NCI-H748 (cell line): ENCODE measurements around the gene HOXB8.

Experiments used
- DNase-seq: peaks from one replicate; lab custom pipeline; 2025; ENCODE audit not compliant: unreplicated experiment; lab: John Stamatoyannopoulos, UW

Gene HOXB8

GRCh38 chr17:48569674-48570324 lies 45.3 kb downstream of the HOXB8 start:
- DNase-seq, result no peak

- no peak for DNase-seq
These were observed 45.9 kb downstream of the HOXB8 start for GRCh38 chr17:48569240-48569582.

- DNase-seq, result peak; percentile 51
These were observed 46.4 kb downstream of the HOXB8 start for GRCh38 chr17:48568499-48569239.

- DNase-seq, result no peak
These were observed 47.3 kb downstream of the HOXB8 start for GRCh38 chr17:48567646-48568354.

GRCh38 chr17:48567209-48567608 lies 47.9 kb downstream of the HOXB8 start:
- DNase-seq, result peak; percentile 53

- no peak for DNase-seq
These were observed 48.4 kb downstream of the HOXB8 start for GRCh38 chr17:48566717-48567116.

- no peak for DNase-seq
These were observed 49.0 kb downstream of the HOXB8 start for GRCh38 chr17:48565925-48566710.

GRCh38 chr17:48565022-48565554 lies 50.0 kb downstream of the HOXB8 start:
- peak; percentile 13 for DNase-seq

- DNase-seq, result peak; percentile 62
These were observed 50.7 kb downstream of the HOXB8 start for GRCh38 chr17:48564188-48565021.

- no peak for DNase-seq
These were observed 51.3 kb downstream of the HOXB8 start for GRCh38 chr17:48563867-48564187.

GRCh38 chr17:48563385-48563838 lies 51.7 kb downstream of the HOXB8 start:
- DNase-seq, result peak; percentile 39

GRCh38 chr17:48562934-48563333 lies 52.2 kb downstream of the HOXB8 start:
- DNase-seq, result no peak
